ENCODE results near the gene MPDZ. TPM values are rescaled to one million over a fixed set of nuclear protein-coding genes. Genes with fewer than 3 reads are reported as not detected.

Gene MPDZ
- polyA plus RNA-seq, 1 experiment: 22.0 TPM

- DNase-seq (ENCODE audit: low read depth): no peak
- H3K4me3 ChIP-seq (ENCODE audit: low read depth, low read length): no peak overlapping the region
- CTCF ChIA-PET: no interaction called here
- POLR2A ChIA-PET: no interaction called here
- H3K27me3 ChIP-seq (ENCODE audit: control insufficient read depth, insufficient read depth, low read length): no peaks in the 10 kb centered on the region
- H3K36me3 ChIP-seq (ENCODE audit: control insufficient read depth, insufficient read depth, low read length): peaks cover 6% of the 10 kb centered on the region
- TF ChIP-seq CTCF (IDR thresholded peaks at IDR 0.05; ENCODE audit: insufficient read depth, low read depth, low read length): no peak
Observed at GRCh38 chr9:13190040-13190439, 89.5 kb downstream of the MPDZ start.

DNA sequence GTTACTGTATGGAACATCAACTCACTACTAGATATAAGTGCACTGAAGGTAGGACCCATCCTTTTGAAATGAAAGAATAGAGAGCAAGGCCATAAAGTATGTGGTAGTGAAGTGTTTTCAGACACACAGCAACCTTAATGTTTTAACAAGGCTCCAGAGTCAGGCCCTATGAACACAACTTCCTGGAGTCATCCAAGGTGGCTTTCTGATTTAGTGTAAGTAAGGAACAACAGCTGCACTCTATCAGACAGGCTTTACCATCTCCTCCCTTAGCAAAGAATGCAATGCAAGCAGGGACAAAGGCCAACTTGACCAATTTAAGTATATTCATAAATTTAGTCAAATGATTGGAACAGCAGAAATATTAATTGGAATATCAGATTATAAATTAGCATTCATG lies 90.1 kb downstream of the MPDZ start:
- ChIA-PET CTCF (no interaction called here), POLR2A (no interaction called here)
- Histone ChIP-seq H3K27me3 (ENCODE audit: control insufficient read depth, insufficient read depth, low read length) (no peaks in the 10 kb centered on the region), H3K36me3 (ENCODE audit: control insufficient read depth, insufficient read depth, low read length) (peaks cover 6% of the 10 kb centered on the region), H3K4me3 (ENCODE audit: low read depth, low read length) (no peak overlapping the region)
- no peak for TF ChIP-seq CTCF (IDR thresholded peaks at IDR 0.05; ENCODE audit: insufficient read depth, low read depth, low read length)
- no peak for DNase-seq (ENCODE audit: low read depth)

GRCh38 chr9:13186774-13187173 lies 92.7 kb downstream of the MPDZ start:
- Histone ChIP-seq H3K4me3 (ENCODE audit: low read depth, low read length) (no peak overlapping the region), H3K27me3 (ENCODE audit: control insufficient read depth, insufficient read depth, low read length) (no peaks in the 10 kb centered on the region), H3K36me3 (ENCODE audit: control insufficient read depth, insufficient read depth, low read length) (peaks cover 4% of the 10 kb centered on the region)
- ChIA-PET POLR2A (no interaction called here), CTCF (no interaction called here)
- TF ChIP-seq CTCF (IDR thresholded peaks at IDR 0.05; ENCODE audit: insufficient read depth, low read depth, low read length): no peak
- no peak for DNase-seq (ENCODE audit: low read depth)

DNA sequence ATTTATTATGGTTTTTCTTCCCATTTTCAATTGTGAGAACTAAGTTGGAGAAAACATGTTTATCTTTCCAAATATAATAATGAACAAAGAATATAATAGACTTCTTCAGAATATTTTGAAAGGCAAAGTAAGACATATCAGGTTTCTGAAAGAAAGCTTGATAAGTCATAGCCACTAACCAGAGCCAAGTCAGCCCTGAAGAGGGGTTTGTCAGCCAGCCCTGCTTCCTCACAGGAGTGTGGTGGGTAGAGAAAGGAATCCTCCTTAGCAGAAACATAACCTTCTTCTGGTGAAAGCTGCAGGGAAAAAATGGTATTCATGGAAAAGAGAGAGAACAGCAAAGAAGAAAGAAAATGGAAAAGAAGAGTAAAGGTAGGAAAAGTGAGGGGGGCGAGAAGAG lies 93.4 kb downstream of the MPDZ start:
- DNase-seq (ENCODE audit: low read depth): no peak
- CTCF ChIA-PET: no interaction called here
- no peak for TF ChIP-seq CTCF (IDR thresholded peaks at IDR 0.05; ENCODE audit: insufficient read depth, low read depth, low read length)
- H3K27me3 ChIP-seq (ENCODE audit: control insufficient read depth, insufficient read depth, low read length): no peaks in the 10 kb centered on the region
- H3K4me3 ChIP-seq (ENCODE audit: low read depth, low read length): no peak overlapping the region
- peaks cover 4% of the 10 kb centered on the region for H3K36me3 ChIP-seq (ENCODE audit: control insufficient read depth, insufficient read depth, low read length)
- POLR2A ChIA-PET: no interaction called here

GRCh38 chr9:13181652-13182051 lies 97.8 kb downstream of the MPDZ start:
- Histone ChIP-seq H3K27me3 (ENCODE audit: control insufficient read depth, insufficient read depth, low read length) (no peaks in the 10 kb centered on the region), H3K36me3 (ENCODE audit: control insufficient read depth, insufficient read depth, low read length) (no peaks in the 10 kb centered on the region), H3K4me3 (ENCODE audit: low read depth, low read length) (no peak overlapping the region)
- ChIA-PET CTCF (no interaction called here), POLR2A (no interaction called here)
- DNase-seq (ENCODE audit: low read depth): no peak
- TF ChIP-seq CTCF (IDR thresholded peaks at IDR 0.05; ENCODE audit: insufficient read depth, low read depth, low read length): no peak

All from BJ (cell line).